GM23338 (cell line): Measurements from ENCODE around the gene PAM.

Experiments
- EZH2 ChIP-seq: fragments of 200-600 bp; sonication (generic); IDR thresholded peaks from one replicate; pipeline ENCODE4 v1.8.0; 2017; ENCODE audit warnings: antibody characterized with exemption, mild to moderate bottlenecking, low read depth; ENCODE audit not compliant: unreplicated experiment
- EZH2phosphoT487 ChIP-seq: fragments of 200-600 bp; sonication (generic); IDR thresholded peaks from one replicate; pipeline ENCODE4 v1.8.1; 2018; ENCODE audit warnings: antibody characterized with exemption; ENCODE audit not compliant: unreplicated experiment
- POLR2AphosphoS5 ChIP-seq: IDR thresholded peaks from 2 replicates; pipeline ENCODE4 v1.6.1; 2016; ENCODE audit warnings: antibody characterized with exemption, low read depth
- ZNF114 ChIP-seq: fragments of 250-450 bp; sonication (Bioruptor Pico); IDR thresholded peaks from 2 replicates; pipeline ENCODE4 v1.5.0; 2020; ENCODE audit warnings: mild to moderate bottlenecking, moderate library complexity
- TF ChIP-seq, protein P1 (sequence below), 2 experiments: fragments of 200-600 bp in 1 of 2; sonication (generic) in 1 of 2; conservative IDR thresholded peaks; 2 replicates each; pipeline versions ENCODE4 v1.5.1 to v1.6.1; 2016 to 2017; ENCODE audit warnings: antibody characterized with exemption in 2 of 2, low read depth in 2 of 2, mild to moderate bottlenecking in 2 of 2, moderate library complexity in 1 of 2

DNA sequence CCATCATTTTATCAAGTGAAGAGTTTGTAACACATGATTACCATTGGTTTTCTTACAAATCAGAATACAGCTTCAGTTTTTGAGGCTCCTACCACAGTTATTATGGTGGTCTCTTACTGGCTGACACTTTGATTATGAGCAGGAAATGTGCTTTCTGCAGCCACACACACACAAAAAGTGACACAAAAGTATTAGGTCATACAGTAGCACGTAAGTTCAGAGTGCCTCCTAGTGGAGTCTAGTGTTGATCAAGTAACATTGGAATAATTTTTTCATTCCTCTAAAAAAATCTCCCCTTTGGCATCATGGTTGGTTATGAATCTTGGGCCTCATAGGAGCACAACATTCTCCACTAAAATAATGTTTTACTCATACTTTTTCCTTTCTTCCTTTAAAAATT is 37.6 kb downstream of the PAM start:
- TF ChIP-seq, protein P1, sequence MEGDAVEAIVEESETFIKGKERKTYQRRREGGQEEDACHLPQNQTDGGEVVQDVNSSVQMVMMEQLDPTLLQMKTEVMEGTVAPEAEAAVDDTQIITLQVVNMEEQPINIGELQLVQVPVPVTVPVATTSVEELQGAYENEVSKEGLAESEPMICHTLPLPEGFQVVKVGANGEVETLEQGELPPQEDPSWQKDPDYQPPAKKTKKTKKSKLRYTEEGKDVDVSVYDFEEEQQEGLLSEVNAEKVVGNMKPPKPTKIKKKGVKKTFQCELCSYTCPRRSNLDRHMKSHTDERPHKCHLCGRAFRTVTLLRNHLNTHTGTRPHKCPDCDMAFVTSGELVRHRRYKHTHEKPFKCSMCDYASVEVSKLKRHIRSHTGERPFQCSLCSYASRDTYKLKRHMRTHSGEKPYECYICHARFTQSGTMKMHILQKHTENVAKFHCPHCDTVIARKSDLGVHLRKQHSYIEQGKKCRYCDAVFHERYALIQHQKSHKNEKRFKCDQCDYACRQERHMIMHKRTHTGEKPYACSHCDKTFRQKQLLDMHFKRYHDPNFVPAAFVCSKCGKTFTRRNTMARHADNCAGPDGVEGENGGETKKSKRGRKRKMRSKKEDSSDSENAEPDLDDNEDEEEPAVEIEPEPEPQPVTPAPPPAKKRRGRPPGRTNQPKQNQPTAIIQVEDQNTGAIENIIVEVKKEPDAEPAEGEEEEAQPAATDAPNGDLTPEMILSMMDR (conservative IDR thresholded peaks at IDR 0.05; ENCODE audit: low read depth in 2 of 2) = peak; percentile 49 to 60
- no peak for TF ChIP-seq POLR2AphosphoS5
- TF ChIP-seq EZH2phosphoT487 = no peak
- no peak for TF ChIP-seq ZNF114
- TF ChIP-seq EZH2 = no peak
